Type B pancreatic cell (in vitro differentiated cells): ENCODE measurements around the gene CTSA. TPM values are rescaled to one million over a fixed set of nuclear protein-coding genes. Genes with fewer than 3 reads are reported as not detected.
A peak's percentile ranks its signal among the peaks of the same experiment; 100 is the strongest.

Experiments
- DNase-seq: peaks from one replicate; pipeline ENCODE4 v3.0.0; 2021; ENCODE audit warnings: mixed read lengths; ENCODE audit not compliant: unreplicated experiment; ENCODE audit errors: extremely low spot score
- H3K27ac Mint-ChIP-seq: 2 replicates; pipeline ENCODE4 v1.8.0; 2021; ENCODE audit warnings: mild to moderate bottlenecking, mixed read lengths
- H3K27me3 Mint-ChIP-seq: 2 replicates; pipeline ENCODE4 v1.8.0; 2021; ENCODE audit warnings: mixed read lengths
- H3K36me3 Mint-ChIP-seq: 2 replicates; pipeline ENCODE4 v1.8.0; 2021; ENCODE audit warnings: mixed read lengths
- H3K4me1 Mint-ChIP-seq: one replicate; pipeline ENCODE4 v1.8.0; 2021; ENCODE audit warnings: mixed read lengths; ENCODE audit not compliant: unreplicated experiment
- H3K4me3 Mint-ChIP-seq: 2 replicates; pipeline ENCODE4 v1.8.0; 2021; ENCODE audit warnings: mild to moderate bottlenecking, mixed read lengths
- H3K9me3 Mint-ChIP-seq: 2 replicates; pipeline ENCODE4 v1.8.0; 2021; ENCODE audit warnings: mixed read lengths
- total RNA-seq: library from RNA; stranded (reverse); gene quantifications from 2 replicates; pipeline ENCODE4 v1.2.1, GENCODE V29; 2021; ENCODE audit warnings: low replicate concordance
- TF ChIP-seq, protein P1 (sequence below): fragments of 200-600 bp; sonication (generic); conservative IDR thresholded peaks from 2 replicates; pipeline ENCODE4 v1.5.0; 2021; ENCODE audit warnings: antibody characterized with exemption, mild to moderate bottlenecking

CTSA gene
- total RNA-seq, 1 donor from 2014 or later: 142 TPM

DNA sequence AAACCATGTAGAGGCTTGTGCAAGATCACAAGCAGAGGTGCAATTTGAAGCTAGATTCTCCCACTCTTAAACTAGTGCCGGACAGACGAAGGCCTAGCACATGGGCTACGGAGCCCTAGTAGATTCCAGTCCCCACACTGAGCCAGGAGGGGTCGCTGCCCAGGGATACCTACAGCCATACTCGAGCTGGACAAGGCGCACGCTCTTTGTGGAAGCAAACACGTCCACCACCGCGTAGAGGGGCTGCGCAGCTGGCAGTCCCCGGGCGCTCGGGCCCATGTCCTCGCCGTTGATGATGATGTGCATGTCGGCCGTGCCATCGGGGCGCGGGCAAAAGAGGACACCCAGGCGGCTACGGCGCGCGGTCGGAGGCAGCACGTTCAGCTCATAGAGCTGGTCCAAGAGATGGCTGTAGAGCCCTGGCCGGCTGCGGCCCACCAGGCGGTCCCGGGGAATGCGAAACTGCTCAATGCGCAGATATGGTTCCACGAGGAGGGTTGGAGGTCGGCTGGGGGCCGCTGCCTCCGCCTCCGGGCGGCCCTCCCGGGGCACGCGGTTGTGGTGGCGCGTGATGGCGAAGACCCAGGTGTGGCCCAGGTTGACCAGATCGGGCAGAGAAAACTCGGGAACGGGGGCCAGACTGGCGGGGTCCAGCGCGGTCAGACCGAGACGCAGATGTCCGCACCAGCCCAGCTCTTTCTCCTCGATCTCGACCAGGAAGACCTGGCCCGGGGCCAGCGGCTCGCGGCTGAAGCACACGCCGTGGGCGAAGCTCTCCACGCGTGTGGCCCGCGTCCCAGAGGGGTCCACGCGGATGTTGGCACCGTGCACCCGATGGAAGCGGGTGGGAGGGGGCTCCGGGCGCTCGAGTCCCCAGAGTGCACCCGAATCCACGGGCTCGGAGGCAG lies 804 bp upstream of the CTSA start:
- DNase-seq: peak; percentile 88
- no peaks in the 10 kb centered on the region for H3K9me3 Mint-ChIP-seq
- peaks cover 8% of the 10 kb centered on the region for H3K4me1 Mint-ChIP-seq
- TF ChIP-seq, protein P1, sequence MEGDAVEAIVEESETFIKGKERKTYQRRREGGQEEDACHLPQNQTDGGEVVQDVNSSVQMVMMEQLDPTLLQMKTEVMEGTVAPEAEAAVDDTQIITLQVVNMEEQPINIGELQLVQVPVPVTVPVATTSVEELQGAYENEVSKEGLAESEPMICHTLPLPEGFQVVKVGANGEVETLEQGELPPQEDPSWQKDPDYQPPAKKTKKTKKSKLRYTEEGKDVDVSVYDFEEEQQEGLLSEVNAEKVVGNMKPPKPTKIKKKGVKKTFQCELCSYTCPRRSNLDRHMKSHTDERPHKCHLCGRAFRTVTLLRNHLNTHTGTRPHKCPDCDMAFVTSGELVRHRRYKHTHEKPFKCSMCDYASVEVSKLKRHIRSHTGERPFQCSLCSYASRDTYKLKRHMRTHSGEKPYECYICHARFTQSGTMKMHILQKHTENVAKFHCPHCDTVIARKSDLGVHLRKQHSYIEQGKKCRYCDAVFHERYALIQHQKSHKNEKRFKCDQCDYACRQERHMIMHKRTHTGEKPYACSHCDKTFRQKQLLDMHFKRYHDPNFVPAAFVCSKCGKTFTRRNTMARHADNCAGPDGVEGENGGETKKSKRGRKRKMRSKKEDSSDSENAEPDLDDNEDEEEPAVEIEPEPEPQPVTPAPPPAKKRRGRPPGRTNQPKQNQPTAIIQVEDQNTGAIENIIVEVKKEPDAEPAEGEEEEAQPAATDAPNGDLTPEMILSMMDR: peak; percentile 82
- peaks cover 4% of the 10 kb centered on the region for H3K36me3 Mint-ChIP-seq
- no peaks in the 10 kb centered on the region for H3K27me3 Mint-ChIP-seq
- peak overlapping the region; percentile 93 for H3K4me3 Mint-ChIP-seq
- H3K27ac Mint-ChIP-seq: peak overlapping the region; percentile 92

DNA sequence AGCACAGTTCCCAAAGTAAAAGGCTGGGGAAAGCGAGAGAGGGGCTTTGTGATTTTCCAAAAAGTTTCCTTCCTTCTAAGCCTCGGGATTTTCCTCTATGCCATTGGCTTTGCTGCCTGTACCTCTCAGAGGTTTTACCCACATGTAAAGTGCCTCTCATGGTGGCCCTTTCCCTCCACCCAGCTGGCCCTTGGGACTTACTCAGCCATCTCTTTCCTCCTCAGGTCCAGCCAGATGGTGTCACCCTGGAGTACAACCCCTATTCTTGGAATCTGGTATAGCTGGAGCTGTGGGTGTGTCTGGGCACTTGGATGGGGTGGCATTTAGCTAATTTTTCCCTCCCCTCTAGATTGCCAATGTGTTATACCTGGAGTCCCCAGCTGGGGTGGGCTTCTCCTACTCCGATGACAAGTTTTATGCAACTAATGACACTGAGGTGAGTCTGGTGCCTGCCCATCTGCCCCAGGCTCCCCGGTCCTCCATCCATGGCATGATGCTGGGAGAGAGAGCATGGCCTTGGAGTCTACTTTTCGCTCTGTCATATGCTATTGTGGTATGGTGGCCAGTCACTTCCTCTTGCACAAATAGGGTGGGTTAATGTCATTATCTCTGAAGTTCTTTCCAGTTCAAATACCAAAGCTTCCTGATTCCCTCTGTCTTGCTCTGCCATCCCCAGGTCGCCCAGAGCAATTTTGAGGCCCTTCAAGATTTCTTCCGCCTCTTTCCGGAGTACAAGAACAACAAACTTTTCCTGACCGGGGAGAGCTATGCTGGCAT lies 1.1 kb downstream of the CTSA start:
- TF ChIP-seq, protein P1: no peak
- Mint-ChIP-seq H3K4me3 (peak overlapping the region; percentile 93), H3K27ac (peak overlapping the region; percentile 81), H3K36me3 (peaks cover 4% of the 10 kb centered on the region), H3K4me1 (peaks cover 8% of the 10 kb centered on the region), H3K27me3 (no peaks in the 10 kb centered on the region), H3K9me3 (no peaks in the 10 kb centered on the region)
- no peak for DNase-seq

DNA sequence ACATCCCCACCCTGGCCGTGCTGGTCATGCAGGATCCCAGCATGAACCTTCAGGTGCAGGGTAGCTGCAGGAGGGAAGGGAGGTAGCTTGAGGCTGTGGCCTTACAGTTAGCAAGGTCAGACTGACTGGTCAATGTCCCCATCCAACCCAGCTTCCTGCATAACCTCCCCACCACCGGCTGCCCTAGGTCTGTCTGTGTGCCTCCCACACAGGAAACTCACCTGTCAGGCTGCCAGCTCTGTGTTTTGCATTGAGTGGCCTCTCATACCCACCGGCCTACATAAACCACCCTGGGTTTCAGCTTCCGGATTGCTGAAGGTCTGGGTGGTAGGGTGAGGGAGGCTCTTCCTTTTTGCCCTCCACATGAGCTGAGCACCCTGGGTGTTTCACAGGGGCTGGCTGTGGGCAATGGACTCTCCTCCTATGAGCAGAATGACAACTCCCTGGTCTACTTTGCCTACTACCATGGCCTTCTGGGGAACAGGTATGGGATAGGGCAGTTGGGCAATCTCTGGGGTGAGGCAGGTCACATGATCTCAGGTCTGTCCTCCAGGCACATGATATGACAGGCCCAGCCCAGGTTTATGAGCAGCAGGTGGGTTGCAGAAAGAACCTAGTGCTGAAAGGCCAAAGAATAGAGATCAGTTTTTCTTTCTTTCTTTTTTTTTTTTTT lies 1.8 kb downstream of the CTSA start:
- Mint-ChIP-seq H3K4me1 (peaks cover 8% of the 10 kb centered on the region), H3K27me3 (no peaks in the 10 kb centered on the region), H3K9me3 (no peaks in the 10 kb centered on the region), H3K36me3 (peaks cover 9% of the 10 kb centered on the region), H3K4me3 (peak overlapping the region; percentile 93), H3K27ac (peak overlapping the region; percentile 81)
- TF ChIP-seq, protein P1: no peak
- no peak for DNase-seq

DNA sequence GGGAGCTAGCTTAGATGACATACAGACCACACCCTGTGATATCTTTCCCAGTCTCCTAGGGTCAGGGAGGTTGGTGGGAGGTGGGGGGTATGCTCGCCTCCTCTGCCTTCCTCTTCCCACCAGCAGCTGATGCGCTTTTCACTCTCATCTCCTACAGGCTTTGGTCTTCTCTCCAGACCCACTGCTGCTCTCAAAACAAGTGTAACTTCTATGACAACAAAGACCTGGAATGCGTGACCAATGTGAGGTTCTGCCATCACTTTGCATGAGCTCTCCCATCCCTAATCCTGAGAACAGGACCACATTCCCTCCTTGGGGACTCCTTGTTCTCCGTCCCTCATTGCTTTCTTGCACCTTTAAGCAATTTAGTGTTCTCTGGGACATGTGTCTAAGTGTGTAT lies 2.7 kb downstream of the CTSA start:
- no peaks in the 10 kb centered on the region for H3K27me3 Mint-ChIP-seq
- H3K36me3 Mint-ChIP-seq: peaks cover 10% of the 10 kb centered on the region
- H3K4me3 Mint-ChIP-seq: peak overlapping the region; percentile 51
- TF ChIP-seq, protein P1: no peak
- H3K9me3 Mint-ChIP-seq: no peaks in the 10 kb centered on the region
- no peak overlapping the region for H3K27ac Mint-ChIP-seq
- peaks cover 8% of the 10 kb centered on the region for H3K4me1 Mint-ChIP-seq
- DNase-seq: no peak

DNA sequence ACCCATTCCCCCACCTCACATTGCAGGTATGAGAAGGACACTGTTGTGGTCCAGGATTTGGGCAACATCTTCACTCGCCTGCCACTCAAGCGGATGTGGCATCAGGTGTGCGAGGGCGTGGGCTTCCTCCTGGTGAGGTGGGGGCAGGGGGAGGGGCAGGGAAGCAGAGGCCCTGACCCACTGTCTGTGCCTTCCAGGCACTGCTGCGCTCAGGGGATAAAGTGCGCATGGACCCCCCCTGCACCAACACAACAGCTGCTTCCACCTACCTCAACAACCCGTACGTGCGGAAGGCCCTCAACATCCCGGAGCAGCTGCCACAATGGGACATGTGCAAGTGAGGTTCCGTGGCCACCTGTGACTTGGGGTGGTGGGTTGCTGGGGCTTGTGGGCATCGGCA lies 3.7 kb downstream of the CTSA start:
- H3K27ac Mint-ChIP-seq: no peak overlapping the region
- no peaks in the 10 kb centered on the region for H3K9me3 Mint-ChIP-seq
- peaks cover 4% of the 10 kb centered on the region for H3K4me1 Mint-ChIP-seq
- no peaks in the 10 kb centered on the region for H3K27me3 Mint-ChIP-seq
- TF ChIP-seq, protein P1: no peak
- DNase-seq: no peak
- H3K4me3 Mint-ChIP-seq: no peak overlapping the region
- peaks cover 13% of the 10 kb centered on the region for H3K36me3 Mint-ChIP-seq
